GM23248 (cell line): Measurements from ENCODE around the gene OR5AR1. TPM values are rescaled to one million over a fixed set of nuclear protein-coding genes. Genes with fewer than 3 reads are reported as not detected.

Experiments used
- DNase-seq: peaks from one replicate; pipeline ENCODE4 v3.0.0-alpha.2; 2015
- H2AFZ ChIP-seq: fragments of 200-600 bp; sonication (generic); 2 replicates; pipeline ENCODE4 v1.6.1; 2016; ENCODE audit warnings: antibody characterized with exemption
- H3F3A ChIP-seq: fragments of 200-600 bp; sonication (generic); 2 replicates; pipeline ENCODE4 v1.6.1; 2016; ENCODE audit warnings: mild to moderate bottlenecking, antibody characterized with exemption, mixed run types; ENCODE audit not compliant: insufficient read depth
- H3K27ac ChIP-seq: fragments of 200-600 bp; sonication (generic); 2 replicates; pipeline ENCODE4 v1.5.1; 2016; ENCODE audit warnings: mild to moderate bottlenecking
- H3K27me3 ChIP-seq: fragments of 200-600 bp; sonication (generic); replicated peaks from 2 replicates; pipeline ENCODE4 v1.6.1; 2016; ENCODE audit warnings: mild to moderate bottlenecking; ENCODE audit not compliant: insufficient read depth
- H3K36me3 ChIP-seq: fragments of 200-600 bp; sonication (generic); 2 replicates; pipeline ENCODE4 v1.6.1; 2016; ENCODE audit warnings: low read depth, mild to moderate bottlenecking
- H3K4me1 ChIP-seq: fragments of 200-600 bp; sonication (generic); 2 replicates; pipeline ENCODE4 v1.6.1; 2016; ENCODE audit warnings: mild to moderate bottlenecking; ENCODE audit not compliant: insufficient read depth
- H3K4me2 ChIP-seq: fragments of 200-600 bp; sonication (generic); one replicate; pipeline ENCODE4 v1.6.1; 2016; ENCODE audit warnings: mild to moderate bottlenecking; ENCODE audit not compliant: unreplicated experiment
- H3K4me3 ChIP-seq: fragments of 200-600 bp; sonication (generic); 2 replicates; pipeline ENCODE4 v1.5.1; 2016; ENCODE audit warnings: mild to moderate bottlenecking
- H3K79me2 ChIP-seq: fragments of 200-600 bp; sonication (generic); 2 replicates; pipeline ENCODE4 v1.6.1; 2016; ENCODE audit warnings: mild to moderate bottlenecking; ENCODE audit not compliant: insufficient read depth
- H3K9ac ChIP-seq: fragments of 200-600 bp; sonication (generic); 2 replicates; pipeline ENCODE4 v1.6.1; 2016; ENCODE audit warnings: mild to moderate bottlenecking
- H3K9me2 ChIP-seq: fragments of 200-600 bp; sonication (generic); 2 replicates; pipeline ENCODE4 v1.6.1; 2016; ENCODE audit warnings: mixed run types, mild to moderate bottlenecking, moderate library complexity; ENCODE audit not compliant: insufficient read depth
- H3K9me3 ChIP-seq: fragments of 200-600 bp; sonication (generic); one replicate; pipeline ENCODE4 v1.6.1; 2017; ENCODE audit warnings: low read depth
- H4K20me1 ChIP-seq: fragments of 200-600 bp; sonication (generic); 2 replicates; pipeline ENCODE4 v1.6.0; 2016; ENCODE audit not compliant: insufficient read depth
- EZH2 ChIP-seq: fragments of 200-600 bp; sonication (generic); IDR thresholded peaks from 2 replicates; pipeline ENCODE4 v1.6.1; 2018; ENCODE audit warnings: antibody characterized with exemption, mild to moderate bottlenecking; ENCODE audit not compliant: insufficient read depth, poor library complexity, severe bottlenecking
- EZH2phosphoT487 ChIP-seq: fragments of 200-600 bp; sonication (generic); IDR thresholded peaks from 2 replicates; pipeline ENCODE4 v1.6.1; 2018; ENCODE audit warnings: antibody characterized with exemption, moderate library complexity, mild to moderate bottlenecking, low read depth; ENCODE audit not compliant: insufficient read depth
- WGBS, 2 experiments: methylation state at CpG; one replicate each; pipeline ENCODE4 v1.1.6; 2015 to 2017; ENCODE audit warnings: low lambda C conversion rate in 2 of 2, low coverage in 1 of 2; ENCODE audit errors: missing lambda C conversion rate in 2 of 2; 5-methylcytosine and 5-hydroxymethylcytosine counted together
- in situ Hi-C: fragments of 300-500 bp; cut with MboI; formaldehyde crosslinking; loops from 2 replicates; pipeline ENCODE4 v1.15.0; 2020
- polyA plus RNA-seq: library from polyadenylated mRNA; unstranded; fragments of >200 nt; fragmentation: Nextera tagmentation; extraction: Ambion mirVana; gene quantifications from 2 replicates; pipeline ENCODE4 v1.2.1, GENCODE V29; 2016
- small RNA-seq: library from RNA; depleted of rRNA; stranded (forward); fragments of <200 nt; gene quantifications from one replicate; pipeline ENCODE3, GENCODE V24; 2014; ENCODE audit warnings: low read depth, low replicate concordance
- total RNA-seq: library from RNA; depleted of rRNA; stranded (reverse); fragments of >200 nt; shearing (Covaris generic); gene quantifications from 2 replicates; pipeline ENCODE4 v1.2.3, GENCODE V29; 2014; rRNA removed

Gene OR5AR1
- total and polyA plus RNA-seq, 2 experiments from 2014 or later: not detected

- Histone ChIP-seq H3K4me1 (no peaks in the 10 kb centered on the region), H3K36me3 (no peaks in the 10 kb centered on the region), H3K4me2 (no peak overlapping the region), H3K9me2 (no peaks in the 10 kb centered on the region), H3K9me3 (no peaks in the 10 kb centered on the region), H3F3A (no peaks in the 10 kb centered on the region), H3K9ac (no peak overlapping the region), H3K4me3 (no peak overlapping the region), H2AFZ (no peak overlapping the region), H3K27ac (no peak overlapping the region), H3K27me3 (no peaks in the 10 kb centered on the region), H4K20me1 (no peaks in the 10 kb centered on the region), H3K79me2 (no peaks in the 10 kb centered on the region)
- 7 to 11% methylated on average over 2 of the region's 2 CpGs for WGBS, 2 experiments
- in situ Hi-C loops: no loop called here
- no peak for DNase-seq
- TF ChIP-seq EZH2: no peak
- no peak for TF ChIP-seq EZH2phosphoT487
These were observed 50.7 kb downstream of the OR5AR1 start for GRCh38 chr11:56714206-56714605.

Small RNAs within 50 kb of the gene (small RNA-seq; reads per million reads assigned to genes)
- not detected for gene AP004245.1

Other genes with a start within 250 kb of the OR5AR1 start
- not detected in 2 replicates for gene OR5M3, start 190.3 kb upstream of the OR5AR1 start, total RNA-seq
- gene OR5M3, start 190.3 kb upstream of the OR5AR1 start, polyA plus RNA-seq: not detected in 2 replicates
- gene OR5M8, start 172.3 kb upstream of the OR5AR1 start, total RNA-seq: not detected in 2 replicates
- gene OR5M8, start 172.3 kb upstream of the OR5AR1 start, polyA plus RNA-seq: not detected in 2 replicates
- not detected in 2 replicates for gene OR5M11, start 120.4 kb upstream of the OR5AR1 start, total RNA-seq
- not detected in 2 replicates for gene OR5M11, start 120.4 kb upstream of the OR5AR1 start, polyA plus RNA-seq
- gene OR5M10, start 86.0 kb upstream of the OR5AR1 start, total RNA-seq: not detected in 2 replicates
- gene OR5M10, start 86.0 kb upstream of the OR5AR1 start, polyA plus RNA-seq: not detected in 2 replicates
- not detected in 2 replicates for gene OR5M1, start 48.8 kb upstream of the OR5AR1 start, total RNA-seq
- not detected in 2 replicates for gene OR5M1, start 48.8 kb upstream of the OR5AR1 start, polyA plus RNA-seq
- gene OR5AP2, start 21.2 kb upstream of the OR5AR1 start, total RNA-seq: not detected in 2 replicates
- not detected in 2 replicates for gene OR5AP2, start 21.2 kb upstream of the OR5AR1 start, polyA plus RNA-seq
- not detected in 2 replicates for gene OR9G1, start 35.4 kb downstream of the OR5AR1 start, total RNA-seq
- not detected in 2 replicates for gene OR9G1, start 35.4 kb downstream of the OR5AR1 start, polyA plus RNA-seq
- gene OR9G4, start 85.0 kb downstream of the OR5AR1 start, total RNA-seq: not detected in 2 replicates
- gene OR9G4, start 85.0 kb downstream of the OR5AR1 start, polyA plus RNA-seq: not detected in 2 replicates